OCI-LY7 (cell line): ENCODE measurements around the gene OAS2.

Experiments
- CTCF ChIP-seq: fragments of 200-600 bp; sonication (generic); conservative IDR thresholded peaks from 2 replicates; pipeline ENCODE4 v1.5.1; 2014; ENCODE audit warnings: mild to moderate bottlenecking, antibody characterized with exemption, low read length, moderate library complexity, mixed read lengths
- EZH2phosphoT487 ChIP-seq: fragments of 200-600 bp; sonication (generic); IDR thresholded peaks from 2 replicates; pipeline ENCODE4 v1.6.1; 2018; ENCODE audit warnings: low read depth, borderline replicate concordance, mild to moderate bottlenecking, mixed run types, antibody characterized with exemption, low read length, moderate library complexity, mixed read lengths

- TF ChIP-seq CTCF (no peak), EZH2phosphoT487 (no peak)
Observed at GRCh38 chr12:112938751-112939150, 39.6 kb upstream of the OAS2 start.
